Testis (tissue), 3 donors: ENCODE results near the gene BTRC. TPM values are rescaled to one million over a fixed set of nuclear protein-coding genes. Genes with fewer than 3 reads are reported as not detected.

Source experiments
- DNase-seq: peaks from one replicate; pipeline ENCODE4 v3.0.0-alpha.2; 2019
- H3K27ac ChIP-seq, 2 donors: fragments of 200-600 bp; sonication (generic); one replicate each; pipeline ENCODE4 v1.5.1; 2019
- H3K27me3 ChIP-seq: fragments of 200-600 bp; sonication (generic); one replicate; pipeline ENCODE4 v1.5.1; 2019
- H3K36me3 ChIP-seq: fragments of 200-600 bp; sonication (generic); one replicate; pipeline ENCODE4 v1.5.1; 2017; ENCODE audit warnings: low read depth; ENCODE audit errors: missing control alignments
- H3K4me1 ChIP-seq: fragments of 200-600 bp; sonication (generic); one replicate; pipeline ENCODE4 v1.5.1; 2019
- H3K4me3 ChIP-seq, 2 donors: fragments of 200-600 bp; sonication (generic); one replicate each; pipeline ENCODE4 v1.5.1; 2017 to 2019
- H3K9me3 ChIP-seq: fragments of 200-600 bp; sonication (generic); one replicate; pipeline ENCODE4 v1.5.1; 2017
- CTCF ChIP-seq, 3 experiments: fragments of 450-650 bp in 2 of 3; fragments of 200-600 bp in 1 of 3; sonication (generic) in 1 of 3; IDR thresholded peaks; one replicate each; pipeline ENCODE4 v1.5.1; 2016 to 2019; ENCODE audit warnings: antibody characterized with exemption in 3 of 3, mild to moderate bottlenecking in 2 of 3, moderate library complexity in 1 of 3
- POLR2A ChIP-seq: fragments of 450-650 bp; IDR thresholded peaks from one replicate; pipeline ENCODE4 v1.6.1; 2017; ENCODE audit warnings: antibody characterized with exemption, mild to moderate bottlenecking, moderate library complexity
- WGBS, 2 donors: methylation state at CpG; one replicate each; pipeline ENCODE4 v1.1.5; 2018; 5-methylcytosine and 5-hydroxymethylcytosine counted together
- intact Hi-C: fragments of 100-400 bp; cut with DNase I; formaldehyde crosslinking; loops from one replicate; pipeline ENCODE4 v1.15.1; 2023; ENCODE audit warnings: low total_unique reads
- polyA plus RNA-seq: library from polyadenylated mRNA; stranded (reverse); fragments of 350-450 nt; fragmentation: Illumina TruSeq; extraction: RNeasy Lipid Tissue Mini Kit (QIAGEN cat#74804); gene quantifications from one replicate; pipeline ENCODE4 v1.2.3, GENCODE V29; 2014; ENCODE audit warnings: low read depth, low replicate concordance; ENCODE audit not compliant: insufficient read depth
- total RNA-seq, 2 donors: library from RNA; depleted of rRNA; stranded (reverse); fragments of >200 nt; gene quantifications; one replicate each; pipeline ENCODE4 v1.2.3, GENCODE V29; 2016

Gene BTRC
- total and polyA plus RNA-seq, 3 donors from 2014 or later, result 40.0 to 43.8 (median 41.0) TPM

GRCh38 chr10:101464082-101464481, 110.1 kb downstream of the BTRC start:
- Histone ChIP-seq H3K4me1 (peaks cover 8% of the 10 kb centered on the region), H3K4me3 (no peak overlapping the region), H3K36me3 (no peaks in the 10 kb centered on the region), H3K27me3 (no peaks in the 10 kb centered on the region), H3K27ac (no peak overlapping the region), H3K9me3 (no peaks in the 10 kb centered on the region)
- no peak for TF ChIP-seq CTCF (IDR thresholded peaks at IDR 0.05)
- no peak for TF ChIP-seq POLR2A
- no peak for DNase-seq
- 60 to 72% methylated on average over 4 of the region's 4 CpGs for WGBS, 2 donors
- intact Hi-C loops, result loop anchor here (10.0 kb wide), 1 partner anchor 249 kb away; no protein-coding TSS in a partner anchor

- Histone ChIP-seq H3K36me3 (no peaks in the 10 kb centered on the region), H3K4me3 (no peak overlapping the region), H3K9me3 (no peaks in the 10 kb centered on the region), H3K27me3 (no peaks in the 10 kb centered on the region), H3K27ac (peak overlapping the region in 1 of 2 donors; percentile 27), H3K4me1 (peaks cover 8% of the 10 kb centered on the region)
- intact Hi-C loops, result loop anchor here (10.0 kb wide), 1 partner anchor 250 kb away; no protein-coding TSS in a partner anchor
- 44 to 61% methylated on average over 2 of the region's 2 CpGs for WGBS, 2 donors
- TF ChIP-seq POLR2A, result no peak
- TF ChIP-seq CTCF (IDR thresholded peaks at IDR 0.05), result no peak
- no peak for DNase-seq
These were observed 110.6 kb downstream of the BTRC start for GRCh38 chr10:101464599-101464998.

DNA sequence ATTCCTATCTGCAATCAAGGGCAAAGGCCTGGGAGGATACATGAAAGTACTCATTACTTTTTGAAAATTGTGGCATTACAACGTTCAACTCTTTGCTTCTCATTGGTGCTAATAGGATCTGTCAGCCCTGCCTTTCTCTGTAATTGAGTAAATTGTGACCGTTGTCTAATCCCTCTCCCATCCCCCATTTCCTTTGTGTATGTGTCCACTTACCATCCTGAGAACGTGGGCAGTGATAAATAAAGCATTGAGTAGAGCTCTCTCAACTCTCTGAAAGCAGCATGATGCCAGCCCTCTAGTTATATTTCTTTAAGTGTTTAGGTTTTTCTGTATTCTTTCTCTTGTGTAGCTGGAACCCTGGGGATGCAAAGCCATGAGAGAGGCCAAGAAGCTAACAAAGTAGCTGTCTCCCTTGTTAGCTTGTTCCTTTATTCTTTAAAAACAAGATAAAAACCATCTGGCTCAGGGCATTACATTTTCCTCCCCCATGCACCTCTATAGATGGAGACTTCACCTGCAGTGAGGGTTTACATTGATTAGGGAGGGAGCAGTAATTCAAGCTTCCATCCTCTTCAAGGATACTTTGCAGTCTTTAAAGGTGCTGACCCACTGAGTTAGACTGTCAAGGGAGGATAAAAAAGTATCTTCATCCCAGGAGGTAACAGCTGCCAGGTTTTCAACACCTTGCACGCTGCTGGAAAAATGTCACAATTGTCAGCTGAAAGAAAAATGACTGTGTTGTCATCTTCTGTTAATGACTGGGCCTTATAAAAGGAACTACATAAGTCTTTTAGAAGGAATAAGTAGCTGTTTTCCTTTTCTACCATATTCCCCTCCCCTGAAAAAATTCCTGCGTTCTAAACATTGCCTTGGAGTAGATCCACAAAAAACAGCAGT, 112.3 kb downstream of the BTRC start:
- intact Hi-C loops, result loop anchor here (10.0 kb wide), 1 partner anchor 251 kb away; no protein-coding TSS in a partner anchor

DNA sequence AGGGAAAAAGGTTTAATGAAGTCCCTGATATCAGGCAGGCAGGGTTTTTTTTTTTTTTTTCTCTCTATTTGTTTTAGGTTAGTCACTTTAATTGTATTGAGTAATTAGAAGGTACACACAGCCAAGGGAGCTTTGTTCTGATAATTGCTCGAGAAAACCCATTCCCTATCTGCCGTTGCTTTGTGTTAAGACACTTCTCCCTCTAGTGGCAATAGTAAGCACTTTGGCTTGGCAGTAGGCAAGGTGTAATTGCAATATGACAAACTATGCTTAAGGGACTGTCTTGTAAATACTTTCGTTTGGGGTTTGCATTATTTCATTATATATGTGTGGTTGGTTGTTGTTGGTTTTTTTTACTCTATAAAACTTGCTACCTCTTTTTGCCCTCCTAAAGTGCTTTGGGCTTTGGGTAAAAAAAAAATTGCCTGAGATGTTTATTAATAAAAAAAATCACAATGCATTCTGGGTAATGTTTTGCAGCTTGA, 113.4 kb downstream of the BTRC start:
- Histone ChIP-seq H3K4me3 (no peak overlapping the region), H3K9me3 (no peaks in the 10 kb centered on the region), H3K27ac (no peak overlapping the region), H3K27me3 (no peaks in the 10 kb centered on the region), H3K36me3 (no peaks in the 10 kb centered on the region), H3K4me1 (peaks cover 8% of the 10 kb centered on the region)
- intact Hi-C loops, result loop anchor here (10.0 kb wide), 1 partner anchor 253 kb away; no protein-coding TSS in a partner anchor
- no peak for TF ChIP-seq POLR2A
- TF ChIP-seq CTCF (IDR thresholded peaks at IDR 0.05), result peak; percentile 46 to 83 (median 65)
- no peak for DNase-seq
- WGBS, 2 donors, result 19 to 27% methylated on average over 3 of the region's 3 CpGs

More for the DNA sequence above, 112.3 kb downstream of the BTRC start:
- DNase-seq, result no peak
- Histone ChIP-seq H3K27me3 (no peaks in the 10 kb centered on the region), H3K4me1 (peaks cover 8% of the 10 kb centered on the region), H3K36me3 (no peaks in the 10 kb centered on the region), H3K9me3 (no peaks in the 10 kb centered on the region), H3K27ac (no peak overlapping the region), H3K4me3 (no peak overlapping the region)
- WGBS, 2 donors, result 57 to 74% methylated on average over 5 of the region's 5 CpGs
- TF ChIP-seq POLR2A, result no peak
- no peak for TF ChIP-seq CTCF (IDR thresholded peaks at IDR 0.05)
